Islet of Langerhans (tissue), 1 donor: ENCODE measurements around the gene RBBP8NL.

Experiments
- FAIRE-seq: peaks from one replicate; lab custom pipeline; 2011; peaks lifted over from hg19 to GRCh38; lab: Jason Lieb, UNC

RBBP8NL gene

GRCh38 chr20:62427172-62428001 lies at the start of gene RBBP8NL:
Gene RBBP8NL, minus strand, starts transcription at chr20:62427539. Its CDS starts 7,892 bp downstream, at chr20:62419647.
- no peak for FAIRE-seq

GRCh38 chr20:62476056-62476838 lies 48.9 kb upstream of the RBBP8NL start:
- FAIRE-seq, result no peak

- FAIRE-seq, result no peak
Measured at GRCh38 chr20:62475772-62476055, 48.4 kb upstream of the RBBP8NL start, which contains the start of gene GATA5. Gene GATA5, minus strand, starts transcription at chr20:62475995. Its CDS starts 474 bp downstream, at chr20:62475521.

GRCh38 chr20:62475027-62475771 lies 47.9 kb upstream of the RBBP8NL start:
- FAIRE-seq, result no peak

GRCh38 chr20:62474604-62475026 lies 47.3 kb upstream of the RBBP8NL start:
- no peak for FAIRE-seq

GRCh38 chr20:62473717-62474603 lies 46.6 kb upstream of the RBBP8NL start:
- no peak for FAIRE-seq

GRCh38 chr20:62472941-62473585 lies 45.7 kb upstream of the RBBP8NL start:
- FAIRE-seq, result no peak

GRCh38 chr20:62472138-62472940 lies 45.0 kb upstream of the RBBP8NL start:
- no peak for FAIRE-seq

- FAIRE-seq, result no peak
Measured at GRCh38 chr20:62470459-62470858, 43.1 kb upstream of the RBBP8NL start.

GRCh38 chr20:62470001-62470400 lies 42.7 kb upstream of the RBBP8NL start:
- FAIRE-seq, result no peak

GRCh38 chr20:62469352-62469751 lies 42.0 kb upstream of the RBBP8NL start:
- FAIRE-seq, result no peak

GRCh38 chr20:62466806-62467537 lies 39.6 kb upstream of the RBBP8NL start:
- no peak for FAIRE-seq

- FAIRE-seq, result no peak
Measured at GRCh38 chr20:62466072-62466760, 38.9 kb upstream of the RBBP8NL start.

GRCh38 chr20:62464990-62465389 lies 37.7 kb upstream of the RBBP8NL start:
- FAIRE-seq, result no peak

- FAIRE-seq, result no peak
Measured at GRCh38 chr20:62464425-62464770, 37.1 kb upstream of the RBBP8NL start.

GRCh38 chr20:62463651-62464424 lies 36.5 kb upstream of the RBBP8NL start:
- no peak for FAIRE-seq

GRCh38 chr20:62462976-62463592 lies 35.7 kb upstream of the RBBP8NL start:
- no peak for FAIRE-seq

- no peak for FAIRE-seq
Measured at GRCh38 chr20:62461834-62462233, 34.5 kb upstream of the RBBP8NL start.
